ENCODE results near the gene ITFG1.
"Not testable (repeated sequence)": the region's sequence is repeated elsewhere in the genome, so short reads cannot be mapped to it uniquely, and the experiment has no call there.

Gene ITFG1

DNA sequence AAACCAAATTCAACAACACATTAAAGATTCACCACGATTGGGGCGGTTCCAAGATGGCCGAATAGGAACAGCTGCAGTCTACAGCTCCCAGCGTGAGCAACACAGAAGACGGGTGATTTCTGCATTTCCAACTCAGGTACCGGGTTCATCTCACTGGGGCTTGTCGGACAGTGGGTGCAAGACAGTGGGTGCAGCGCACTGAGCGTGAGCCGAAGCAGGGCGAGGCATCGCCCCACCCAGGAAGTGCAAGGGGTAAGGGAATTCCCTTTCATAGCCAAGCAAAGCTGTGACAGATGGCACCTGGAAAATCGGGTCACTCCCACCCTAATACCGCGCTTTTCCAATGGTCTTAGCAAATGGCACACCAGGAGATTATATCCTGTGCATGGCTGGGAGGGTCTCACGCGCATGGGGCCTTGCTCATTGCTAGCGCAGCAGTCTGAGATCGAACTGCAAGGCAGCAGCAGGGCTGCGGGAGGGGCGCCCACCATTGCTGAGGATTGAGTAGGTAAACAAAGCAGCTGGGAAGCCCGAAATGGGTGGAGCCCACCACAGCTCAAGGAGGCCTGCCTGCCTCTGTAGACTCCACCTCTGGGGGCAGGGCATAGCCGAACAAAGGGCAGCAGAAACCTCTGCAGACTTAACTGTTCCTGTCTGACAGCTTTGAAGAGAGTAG, 113.7 kb downstream of the ITFG1 start:
- CTCF ChIA-PET; H3K27me3 ChIP-seq (replicated peaks in 2 of 5; ENCODE audit: control insufficient read depth in 4 of 5, insufficient read depth in 5 of 5, low read length in 4 of 5): not testable (repeated sequence)

DNA sequence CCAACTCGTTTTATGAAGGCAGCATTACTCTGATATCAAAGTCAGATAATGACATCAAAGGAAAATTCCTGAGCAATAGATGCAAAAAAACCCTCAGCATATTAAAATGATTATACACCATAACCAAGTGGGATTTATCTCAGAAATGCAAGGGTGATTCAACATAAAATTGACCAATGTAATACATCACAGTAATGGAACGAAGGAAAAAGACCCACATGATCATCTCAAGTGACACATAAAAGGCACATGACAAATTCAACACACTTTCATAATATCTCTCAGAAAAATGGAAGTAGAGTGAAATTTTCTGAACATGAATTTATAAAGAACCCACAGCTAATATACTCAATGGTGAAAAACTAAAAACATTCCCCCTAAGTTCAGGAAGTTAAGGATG, 118.8 kb downstream of the ITFG1 start:
- Histone ChIP-seq H3K36me3 (ENCODE audit: control insufficient read depth in 4 of 4, insufficient read depth in 4 of 4, low read length in 3 of 4) (peaks cover 0 to 12% (median 5%) of the 10 kb centered on the region in 4 experiments), H3K9me3 (ENCODE audit: control extremely low read depth in 1 of 5, control insufficient read depth in 4 of 5, insufficient read depth in 2 of 5, low read depth in 1 of 5, low read length in 4 of 5) (peaks cover 7 to 38% (median 12%) of the 10 kb centered on the region in 5 experiments), H3K4me3 (ENCODE audit: control insufficient read depth in 1 of 7, extremely low read depth in 1 of 7, insufficient read depth in 4 of 7, low read depth in 2 of 7, low read length in 6 of 7) (no peak overlapping the region), H3K4me1 (ENCODE audit: control extremely low read depth in 1 of 4, control insufficient read depth in 4 of 4, insufficient read depth in 4 of 4, low read length in 3 of 4) (no peaks in the 10 kb centered on the region), H3K27me3 (replicated peaks in 2 of 5; ENCODE audit: control insufficient read depth in 4 of 5, insufficient read depth in 5 of 5, low read length in 4 of 5) (no peaks in the 10 kb centered on the region), H3K27ac (ENCODE audit: insufficient read depth in 1 of 2, low read depth in 1 of 2, low read length in 2 of 2, poor library complexity in 1 of 2, severe bottlenecking in 2 of 2) (no peak overlapping the region)
- ChIA-PET POLR2A (no interaction called here), CTCF (no interaction called here)
- no CpG with 5 or more reads among the region's 2 CpGs for WGBS (ENCODE audit: insufficient coverage)
- no peak for DNase-seq

More for the DNA sequence above, 113.7 kb downstream of the ITFG1 start:
- peaks cover 2 to 33% (median 12%) of the 10 kb centered on the region in 5 experiments for H3K9me3 ChIP-seq (ENCODE audit: control extremely low read depth in 1 of 5, control insufficient read depth in 4 of 5, insufficient read depth in 2 of 5, low read depth in 1 of 5, low read length in 4 of 5)
- H3K4me3 ChIP-seq (ENCODE audit: control insufficient read depth in 1 of 7, extremely low read depth in 1 of 7, insufficient read depth in 4 of 7, low read depth in 2 of 7, low read length in 6 of 7); DNase-seq; POLR2A ChIA-PET; H3K36me3 ChIP-seq (ENCODE audit: control insufficient read depth in 4 of 4, insufficient read depth in 4 of 4, low read length in 3 of 4); H3K27ac ChIP-seq (ENCODE audit: insufficient read depth in 1 of 2, low read depth in 1 of 2, low read length in 2 of 2, poor library complexity in 1 of 2, severe bottlenecking in 2 of 2); H3K4me1 ChIP-seq (ENCODE audit: control extremely low read depth in 1 of 4, control insufficient read depth in 4 of 4, insufficient read depth in 4 of 4, low read length in 3 of 4): not testable (repeated sequence)
- WGBS (ENCODE audit: insufficient coverage), result 98% methylated on average over 18 of the region's 23 CpGs

DNA sequence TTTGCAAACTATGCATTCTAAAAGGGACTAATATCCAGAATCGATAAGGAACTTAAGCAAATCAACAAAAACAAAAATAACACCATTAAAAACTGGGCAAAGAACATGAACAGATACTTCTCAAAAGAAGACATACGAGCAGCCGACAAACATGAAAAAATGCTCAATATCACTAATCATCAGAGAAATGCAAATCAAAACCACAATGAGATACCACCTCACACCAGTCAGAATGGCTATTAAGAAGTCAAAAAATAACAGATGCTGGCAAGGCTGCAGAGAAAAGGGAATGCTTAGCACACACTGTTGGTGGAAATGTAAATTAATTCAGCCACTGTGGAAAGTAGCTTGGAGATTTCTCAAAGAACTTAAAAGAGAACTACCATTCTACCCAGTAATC, 130.3 kb downstream of the ITFG1 start:
- DNase-seq; POLR2A ChIA-PET; H3K27ac ChIP-seq (ENCODE audit: insufficient read depth in 1 of 2, low read depth in 1 of 2, low read length in 2 of 2, poor library complexity in 1 of 2, severe bottlenecking in 2 of 2); H3K27me3 ChIP-seq (replicated peaks in 2 of 5; ENCODE audit: control insufficient read depth in 4 of 5, insufficient read depth in 5 of 5, low read length in 4 of 5); H3K4me1 ChIP-seq (ENCODE audit: control extremely low read depth in 1 of 4, control insufficient read depth in 4 of 4, insufficient read depth in 4 of 4, low read length in 3 of 4); CTCF ChIA-PET; H3K4me3 ChIP-seq (ENCODE audit: control insufficient read depth in 1 of 7, extremely low read depth in 1 of 7, insufficient read depth in 4 of 7, low read depth in 2 of 7, low read length in 6 of 7); H3K9me3 ChIP-seq (ENCODE audit: control extremely low read depth in 1 of 5, control insufficient read depth in 4 of 5, insufficient read depth in 2 of 5, low read depth in 1 of 5, low read length in 4 of 5); H3K36me3 ChIP-seq (ENCODE audit: control insufficient read depth in 4 of 4, insufficient read depth in 4 of 4, low read length in 3 of 4): not testable (repeated sequence)
- 100% methylated on average over 1 of the region's 3 CpGs for WGBS (ENCODE audit: insufficient coverage)

DNA sequence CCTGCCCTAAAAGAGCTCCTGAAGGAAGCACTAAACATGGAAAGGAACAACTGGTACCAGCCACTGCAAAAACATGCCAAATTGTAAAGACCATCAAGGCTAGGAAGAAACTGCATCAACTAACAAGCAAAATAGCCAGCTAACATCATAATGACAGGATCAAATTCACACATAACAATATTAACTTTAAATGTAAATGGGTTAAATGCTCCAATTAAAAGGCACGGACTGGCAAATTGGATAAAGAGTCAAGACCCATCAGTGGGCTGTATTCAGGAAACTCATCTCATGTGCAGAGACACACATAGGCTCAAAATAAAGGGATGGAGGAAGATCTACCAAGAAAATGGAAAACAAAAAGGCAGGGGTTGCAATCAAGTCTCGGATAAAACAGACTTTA, 136.6 kb downstream of the ITFG1 start:
- WGBS (ENCODE audit: insufficient coverage), result no CpG with 5 or more reads among the region's 2 CpGs
- CTCF ChIA-PET, POLR2A ChIA-PET: not testable (repeated sequence)

DNA sequence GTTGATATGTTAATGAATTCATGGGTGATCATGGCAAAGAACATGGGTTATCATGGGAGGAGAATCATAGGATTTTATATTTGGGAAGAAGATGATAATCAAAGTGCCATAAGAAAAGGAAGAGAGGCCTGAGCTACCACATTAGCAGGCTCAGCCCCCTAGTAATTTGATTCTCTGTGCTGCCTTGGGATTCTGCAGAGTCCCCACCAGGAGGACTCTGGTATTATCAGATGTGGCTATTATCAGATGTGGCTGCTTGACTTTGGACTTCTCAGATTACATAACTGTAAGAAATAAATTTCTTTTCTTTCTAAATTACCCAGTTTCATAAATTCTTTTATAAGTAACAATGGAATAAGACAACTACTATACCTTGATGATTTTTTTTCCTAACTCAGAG, 137.6 kb downstream of the ITFG1 start:
- peaks cover 0 to 2% (median 0%) of the 10 kb centered on the region in 5 experiments for H3K9me3 ChIP-seq (ENCODE audit: control extremely low read depth in 1 of 5, control insufficient read depth in 4 of 5, insufficient read depth in 2 of 5, low read depth in 1 of 5, low read length in 4 of 5)
- no peaks in the 10 kb centered on the region for H3K27me3 ChIP-seq (replicated peaks in 2 of 5; ENCODE audit: control insufficient read depth in 4 of 5, insufficient read depth in 5 of 5, low read length in 4 of 5)
- POLR2A ChIA-PET, result no interaction called here
- H3K4me1 ChIP-seq (ENCODE audit: control extremely low read depth in 1 of 4, control insufficient read depth in 4 of 4, insufficient read depth in 4 of 4, low read length in 3 of 4), result no peaks in the 10 kb centered on the region
- no peak for DNase-seq
- no peak overlapping the region for H3K4me3 ChIP-seq (ENCODE audit: control insufficient read depth in 1 of 7, extremely low read depth in 1 of 7, insufficient read depth in 4 of 7, low read depth in 2 of 7, low read length in 6 of 7)
- H3K27ac ChIP-seq (ENCODE audit: insufficient read depth in 1 of 2, low read depth in 1 of 2, low read length in 2 of 2, poor library complexity in 1 of 2, severe bottlenecking in 2 of 2), result no peak overlapping the region
- H3K36me3 ChIP-seq (ENCODE audit: control insufficient read depth in 4 of 4, insufficient read depth in 4 of 4, low read length in 3 of 4), result no peaks in the 10 kb centered on the region
- CTCF ChIA-PET, result no interaction called here

More for the DNA sequence above, 136.6 kb downstream of the ITFG1 start:
- not testable (repeated sequence) for H3K4me3 ChIP-seq (ENCODE audit: control insufficient read depth in 1 of 7, extremely low read depth in 1 of 7, insufficient read depth in 4 of 7, low read depth in 2 of 7, low read length in 6 of 7); DNase-seq; H3K27ac ChIP-seq (ENCODE audit: insufficient read depth in 1 of 2, low read depth in 1 of 2, low read length in 2 of 2, poor library complexity in 1 of 2, severe bottlenecking in 2 of 2); H3K27me3 ChIP-seq (replicated peaks in 2 of 5; ENCODE audit: control insufficient read depth in 4 of 5, insufficient read depth in 5 of 5, low read length in 4 of 5); H3K9me3 ChIP-seq (ENCODE audit: control extremely low read depth in 1 of 5, control insufficient read depth in 4 of 5, insufficient read depth in 2 of 5, low read depth in 1 of 5, low read length in 4 of 5); H3K4me1 ChIP-seq (ENCODE audit: control extremely low read depth in 1 of 4, control insufficient read depth in 4 of 4, insufficient read depth in 4 of 4, low read length in 3 of 4); H3K36me3 ChIP-seq (ENCODE audit: control insufficient read depth in 4 of 4, insufficient read depth in 4 of 4, low read length in 3 of 4)

DNA sequence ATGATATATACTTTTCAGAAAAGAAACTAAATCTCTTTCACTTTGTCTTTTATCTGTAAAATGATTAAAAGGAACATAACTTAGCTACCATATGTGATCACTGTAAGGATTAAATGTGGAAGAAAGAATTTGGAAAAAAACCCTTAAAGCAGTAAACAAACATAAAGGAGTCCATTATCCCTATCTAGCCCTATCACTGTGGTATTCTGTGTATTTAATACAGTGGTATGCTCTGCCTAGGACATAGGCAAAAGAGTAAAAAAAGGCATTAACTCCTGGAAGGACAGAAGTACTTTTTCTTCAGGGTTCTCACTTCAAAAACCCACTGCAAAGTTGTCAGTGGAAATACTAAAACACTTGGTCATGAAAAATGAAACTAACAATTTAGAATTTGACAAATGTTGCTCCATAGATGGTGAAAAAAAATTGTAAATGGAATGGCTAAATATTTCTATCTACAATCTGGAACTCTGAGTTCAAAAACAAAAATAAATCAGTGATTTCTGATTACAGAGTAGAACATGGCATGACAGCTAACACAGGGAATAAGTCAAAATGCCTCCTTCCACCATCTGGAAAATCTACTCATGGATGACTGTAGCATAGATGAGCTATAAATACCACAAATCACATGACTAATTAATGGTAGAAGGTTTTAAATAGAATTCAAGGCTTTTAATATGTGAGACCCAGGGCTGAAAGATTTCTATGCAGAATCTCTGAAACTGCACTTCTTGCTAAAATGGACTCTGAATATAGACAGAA, 140.1 kb downstream of the ITFG1 start:
- no peaks in the 10 kb centered on the region for H3K36me3 ChIP-seq (ENCODE audit: control insufficient read depth in 4 of 4, insufficient read depth in 4 of 4, low read length in 3 of 4)
- DNase-seq, result no peak
- no peaks in the 10 kb centered on the region for H3K4me1 ChIP-seq (ENCODE audit: control extremely low read depth in 1 of 4, control insufficient read depth in 4 of 4, insufficient read depth in 4 of 4, low read length in 3 of 4)
- no peak overlapping the region for H3K4me3 ChIP-seq (ENCODE audit: control insufficient read depth in 1 of 7, extremely low read depth in 1 of 7, insufficient read depth in 4 of 7, low read depth in 2 of 7, low read length in 6 of 7)
- peaks cover 0 to 1% (median 0%) of the 10 kb centered on the region in 5 experiments for H3K9me3 ChIP-seq (ENCODE audit: control extremely low read depth in 1 of 5, control insufficient read depth in 4 of 5, insufficient read depth in 2 of 5, low read depth in 1 of 5, low read length in 4 of 5)
- H3K27me3 ChIP-seq (replicated peaks in 2 of 5; ENCODE audit: control insufficient read depth in 4 of 5, insufficient read depth in 5 of 5, low read length in 4 of 5), result no peaks in the 10 kb centered on the region
- CTCF ChIA-PET, result no interaction called here
- POLR2A ChIA-PET, result no interaction called here
- no peak overlapping the region for H3K27ac ChIP-seq (ENCODE audit: insufficient read depth in 1 of 2, low read depth in 1 of 2, low read length in 2 of 2, poor library complexity in 1 of 2, severe bottlenecking in 2 of 2)

DNA sequence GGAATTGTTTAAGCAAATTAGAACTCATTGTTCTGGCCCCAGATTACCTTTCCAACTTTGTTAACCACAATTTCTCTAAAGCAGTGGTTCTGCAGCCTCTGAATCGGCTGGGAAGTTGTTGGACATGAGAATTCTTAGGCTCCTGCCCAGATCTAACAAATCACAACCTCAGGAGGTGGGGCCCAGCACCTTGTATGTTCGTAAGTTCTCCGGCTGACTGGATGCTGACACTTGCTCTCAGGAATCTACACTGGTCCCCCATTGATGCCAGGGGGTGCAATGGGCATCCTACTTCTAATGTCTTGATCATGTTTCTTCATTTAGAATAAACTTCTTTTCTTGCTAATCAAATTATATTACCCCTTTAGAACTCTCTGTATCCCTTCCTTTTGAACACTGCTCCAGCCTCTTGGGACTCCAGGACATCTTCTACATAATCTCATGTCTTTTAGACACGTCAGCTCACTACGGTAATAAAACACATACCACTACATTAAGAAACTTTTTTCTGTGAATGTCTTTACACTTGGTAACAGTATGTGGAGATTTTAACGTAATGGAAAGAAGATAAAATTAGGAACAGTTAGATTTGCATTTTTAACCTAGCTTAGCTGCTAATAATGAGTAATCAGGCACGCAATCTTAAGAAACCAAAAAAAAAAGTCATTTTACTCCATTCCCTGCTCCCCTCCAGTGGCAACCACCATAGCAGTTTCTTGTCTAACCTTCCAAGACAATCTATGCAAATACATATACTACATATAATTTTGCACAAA, 143.2 kb downstream of the ITFG1 start:
- H3K27me3 ChIP-seq (replicated peaks in 2 of 5; ENCODE audit: control insufficient read depth in 4 of 5, insufficient read depth in 5 of 5, low read length in 4 of 5), result no peaks in the 10 kb centered on the region
- POLR2A ChIA-PET, result no interaction called here
- H3K9me3 ChIP-seq (ENCODE audit: control extremely low read depth in 1 of 5, control insufficient read depth in 4 of 5, insufficient read depth in 2 of 5, low read depth in 1 of 5, low read length in 4 of 5), result no peaks in the 10 kb centered on the region
- CTCF ChIA-PET, result no interaction called here
- H3K4me1 ChIP-seq (ENCODE audit: control extremely low read depth in 1 of 4, control insufficient read depth in 4 of 4, insufficient read depth in 4 of 4, low read length in 3 of 4), result no peaks in the 10 kb centered on the region
- 100% methylated on average over 2 of the region's 7 CpGs for WGBS (ENCODE audit: insufficient coverage)
- H3K4me3 ChIP-seq (ENCODE audit: control insufficient read depth in 1 of 7, extremely low read depth in 1 of 7, insufficient read depth in 4 of 7, low read depth in 2 of 7, low read length in 6 of 7), result no peak overlapping the region
- H3K36me3 ChIP-seq (ENCODE audit: control insufficient read depth in 4 of 4, insufficient read depth in 4 of 4, low read length in 3 of 4), result no peaks in the 10 kb centered on the region
- H3K27ac ChIP-seq (ENCODE audit: insufficient read depth in 1 of 2, low read depth in 1 of 2, low read length in 2 of 2, poor library complexity in 1 of 2, severe bottlenecking in 2 of 2), result no peak overlapping the region
- DNase-seq, result no peak
